ENCODE data around the gene ZDHHC22. TPM values are rescaled to one million over a fixed set of nuclear protein-coding genes. Genes with fewer than 3 reads are reported as not detected.

ZDHHC22 gene
- total RNA-seq, 2 experiments from 2014 or later: not detected

- Histone ChIP-seq H3K36me3 (ENCODE audit: insufficient read depth, low read length) (peaks cover 33% of the 10 kb centered on the region), H3K4me1 (ENCODE audit: insufficient read depth, low read length) (peaks cover 7% of the 10 kb centered on the region), H3K9me3 (ENCODE audit: control insufficient read depth in 1 of 2, insufficient read depth in 1 of 2, low read length in 2 of 2) (no peaks in the 10 kb centered on the region), H3K27me3 (ENCODE audit: control insufficient read depth in 1 of 2, insufficient read depth in 2 of 2, low read length in 2 of 2) (no peaks in the 10 kb centered on the region), H3K27ac (ENCODE audit: low read depth in 1 of 2, low read length in 2 of 2) (no peak overlapping the region), H3K4me3 (ENCODE audit: low read length) (no peak overlapping the region)
- ATAC-seq (ENCODE audit: poor library complexity) (no peak), DNase-seq (no peak)
- CTCF ChIA-PET: no interaction called here
- Mint-ChIP-seq H3K4me1 (ENCODE audit: low read depth) (peaks cover 14% of the 10 kb centered on the region), H3K9me3 (no peaks in the 10 kb centered on the region), H3K4me3 (no peak overlapping the region), H3K36me3 (ENCODE audit: low read depth) (peaks cover 41% of the 10 kb centered on the region), H3K27ac (no peak overlapping the region), H3K27me3 (no peaks in the 10 kb centered on the region)
- intact Hi-C loops (cut with DNase I, micrococcal nuclease): loop anchor here in 1 of 2 experiments (5.0 kb wide), 1 partner anchor 952 kb away; the partner anchor contains the start of gene GPATCH2L
- POLR2A ChIA-PET: interaction anchor here (1.4 kb wide), 1 partner anchor 17 kb away, joined by 3 read pairs; no protein-coding TSS in a partner anchor
- TF ChIP-seq CTCF (IDR thresholded peaks at IDR 0.05): no peak
These were observed 37.2 kb downstream of the ZDHHC22 start for GRCh38 chr14:77104393-77104792.

GRCh38 chr14:77103951-77104350 is 37.6 kb downstream of the ZDHHC22 start:
- Mint-ChIP-seq H3K36me3 (ENCODE audit: low read depth) (peaks cover 36% of the 10 kb centered on the region), H3K9me3 (no peaks in the 10 kb centered on the region), H3K27me3 (no peaks in the 10 kb centered on the region), H3K27ac (no peak overlapping the region), H3K4me1 (ENCODE audit: low read depth) (peaks cover 19% of the 10 kb centered on the region), H3K4me3 (no peak overlapping the region)
- peaks cover 10% of the 10 kb centered on the region for H3K4me1 ChIP-seq (ENCODE audit: insufficient read depth, low read length)
- DNase-seq (no peak), ATAC-seq (ENCODE audit: poor library complexity) (no peak)
- no peaks in the 10 kb centered on the region for H3K27me3 ChIP-seq (ENCODE audit: control insufficient read depth in 1 of 2, insufficient read depth in 2 of 2, low read length in 2 of 2)
- no peak for TF ChIP-seq CTCF (IDR thresholded peaks at IDR 0.05)
- POLR2A ChIA-PET: interaction anchor here (1.4 kb wide), 1 partner anchor 17 kb away, joined by 3 read pairs; no protein-coding TSS in a partner anchor
- H3K9me3 ChIP-seq (ENCODE audit: control insufficient read depth in 1 of 2, insufficient read depth in 1 of 2, low read length in 2 of 2): no peaks in the 10 kb centered on the region
- intact Hi-C loops (cut with DNase I, micrococcal nuclease): loop anchor here in 1 of 2 experiments (5.0 kb wide), 1 partner anchor 952 kb away; the partner anchor contains the start of gene GPATCH2L
- CTCF ChIA-PET: no interaction called here
- H3K4me3 ChIP-seq (ENCODE audit: low read length): no peak overlapping the region
- no peak overlapping the region for H3K27ac ChIP-seq (ENCODE audit: low read depth in 1 of 2, low read length in 2 of 2)
- peaks cover 31% of the 10 kb centered on the region for H3K36me3 ChIP-seq (ENCODE audit: insufficient read depth, low read length)

- H3K4me3 Mint-ChIP-seq: no peak overlapping the region
- CTCF ChIA-PET: no interaction called here
- ATAC-seq (ENCODE audit: poor library complexity): no peak
These were observed 38.1 kb downstream of the ZDHHC22 start for GRCh38 chr14:77103475-77103874.

More at GRCh38 chr14:77103475-77103874, 38.1 kb downstream of the ZDHHC22 start:
- POLR2A ChIA-PET: no interaction called here
- H3K4me3 ChIP-seq (ENCODE audit: low read length): no peak overlapping the region
- Mint-ChIP-seq H3K4me1 (ENCODE audit: low read depth) (peaks cover 23% of the 10 kb centered on the region), H3K27me3 (no peaks in the 10 kb centered on the region), H3K36me3 (ENCODE audit: low read depth) (peaks cover 32% of the 10 kb centered on the region), H3K27ac (no peak overlapping the region), H3K9me3 (no peaks in the 10 kb centered on the region)
- TF ChIP-seq CTCF (IDR thresholded peaks at IDR 0.05): no peak
- H3K27me3 ChIP-seq (ENCODE audit: control insufficient read depth in 1 of 2, insufficient read depth in 2 of 2, low read length in 2 of 2): no peaks in the 10 kb centered on the region
- no peak for DNase-seq
- peaks cover 26% of the 10 kb centered on the region for H3K36me3 ChIP-seq (ENCODE audit: insufficient read depth, low read length)
- H3K4me1 ChIP-seq (ENCODE audit: insufficient read depth, low read length): peaks cover 14% of the 10 kb centered on the region
- intact Hi-C loops (cut with DNase I, micrococcal nuclease): loop anchor here in 1 of 2 experiments (5.0 kb wide), 1 partner anchor 951 kb away; the partner anchor contains the start of gene GPATCH2L
- H3K27ac ChIP-seq (ENCODE audit: low read depth in 1 of 2, low read length in 2 of 2): no peak overlapping the region
- no peaks in the 10 kb centered on the region for H3K9me3 ChIP-seq (ENCODE audit: control insufficient read depth in 1 of 2, insufficient read depth in 1 of 2, low read length in 2 of 2)
